Activated CD8-positive, alpha-beta T cell treated with anti-CD3 and anti-CD28 coated beads for 36 hours (primary cell): ENCODE data around the gene AFAP1L2. TPM values are rescaled to one million over a fixed set of nuclear protein-coding genes. Genes with fewer than 3 reads are reported as not detected.

Experiments
- ATAC-seq: fragments of 200-7000 bp; cut with Tn5 transposase; one replicate; pipeline ENCODE4 v1.10.0; 2021; ENCODE audit warnings: mild to moderate bottlenecking, moderate library complexity
- CTCF ChIA-PET: fragments of 350-600 bp; sonication (Branson Sonifier 250); formaldehyde crosslinking; loops from one replicate; lab custom pipeline; 2021; ENCODE audit warnings: antibody characterized with exemption; lab: Charles Lee
- POLR2A ChIA-PET: fragments of 350-600 bp; sonication (Branson Sonifier 250); formaldehyde crosslinking; loops from one replicate; lab custom pipeline; 2021; ENCODE audit warnings: antibody characterized with exemption; lab: Charles Lee
- DNase-seq: peaks from one replicate; pipeline ENCODE4 v3.0.0-alpha.2; 2020
- H3K27ac Mint-ChIP-seq: one replicate; pipeline ENCODE4 v1.8.0; 2021; ENCODE audit warnings: mild to moderate bottlenecking, mixed read lengths
- H3K27me3 Mint-ChIP-seq: one replicate; pipeline ENCODE4 v1.8.0; 2021; ENCODE audit warnings: mixed read lengths
- H3K36me3 Mint-ChIP-seq: one replicate; pipeline ENCODE4 v1.8.0; 2021; ENCODE audit warnings: low read depth, mixed read lengths
- H3K4me1 Mint-ChIP-seq: one replicate; pipeline ENCODE4 v1.8.0; 2021; ENCODE audit warnings: low read depth, mixed read lengths
- H3K4me3 Mint-ChIP-seq: one replicate; pipeline ENCODE4 v1.8.0; 2021; ENCODE audit warnings: mild to moderate bottlenecking, moderate library complexity, mixed read lengths
- H3K9me3 Mint-ChIP-seq: one replicate; pipeline ENCODE4 v1.8.0; 2021; ENCODE audit warnings: mixed read lengths
- intact Hi-C: fragments of 100-400 bp; cut with micrococcal nuclease; formaldehyde crosslinking; loops from one replicate; pipeline ENCODE4 v1.10.0; 2022
- total RNA-seq, 2 experiments: library from RNA; stranded (reverse); gene quantifications; one replicate each; pipeline ENCODE4 v1.2.3, GENCODE V29; 2021
- TF ChIP-seq, protein P1 (sequence below): fragments of 200-600 bp; IDR thresholded peaks from one replicate; pipeline ENCODE4 v1.8.0; 2022; ENCODE audit warnings: antibody characterized with exemption, mild to moderate bottlenecking

The AFAP1L2 gene
- total RNA-seq, 2 experiments from 2014 or later, result 4.9 to 6.3 TPM

- POLR2A ChIA-PET, result no interaction called here
Observed at GRCh38 chr10:114374053-114374791, 30.1 kb downstream of the AFAP1L2 start.

DNA sequence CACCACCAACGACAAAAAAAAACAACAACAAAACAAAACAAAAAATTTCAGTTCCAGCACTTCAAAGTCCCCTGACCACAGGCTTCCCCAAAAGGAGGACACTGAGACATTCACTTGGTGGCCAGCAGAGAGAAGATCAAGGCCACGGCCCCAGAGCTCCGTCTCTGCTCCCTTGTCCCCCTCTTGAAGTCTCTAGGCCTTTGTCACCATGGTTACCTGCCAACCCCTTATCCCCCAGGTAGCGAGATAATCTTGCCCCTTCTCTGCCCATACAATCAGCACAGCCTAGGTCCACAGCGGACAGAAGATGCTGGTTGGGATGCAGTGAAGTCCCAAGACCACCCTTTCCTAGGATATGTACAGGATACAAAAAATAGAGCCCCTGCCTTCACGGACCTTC, 30.7 kb downstream of the AFAP1L2 start:
- Mint-ChIP-seq H3K36me3 (no peaks in the 10 kb centered on the region), H3K27ac (no peak overlapping the region), H3K4me1 (no peaks in the 10 kb centered on the region), H3K27me3 (peaks cover 4% of the 10 kb centered on the region), H3K9me3 (no peaks in the 10 kb centered on the region), H3K4me3 (no peak overlapping the region)
- intact Hi-C loops, result no loop called here
- TF ChIP-seq, protein P1, sequence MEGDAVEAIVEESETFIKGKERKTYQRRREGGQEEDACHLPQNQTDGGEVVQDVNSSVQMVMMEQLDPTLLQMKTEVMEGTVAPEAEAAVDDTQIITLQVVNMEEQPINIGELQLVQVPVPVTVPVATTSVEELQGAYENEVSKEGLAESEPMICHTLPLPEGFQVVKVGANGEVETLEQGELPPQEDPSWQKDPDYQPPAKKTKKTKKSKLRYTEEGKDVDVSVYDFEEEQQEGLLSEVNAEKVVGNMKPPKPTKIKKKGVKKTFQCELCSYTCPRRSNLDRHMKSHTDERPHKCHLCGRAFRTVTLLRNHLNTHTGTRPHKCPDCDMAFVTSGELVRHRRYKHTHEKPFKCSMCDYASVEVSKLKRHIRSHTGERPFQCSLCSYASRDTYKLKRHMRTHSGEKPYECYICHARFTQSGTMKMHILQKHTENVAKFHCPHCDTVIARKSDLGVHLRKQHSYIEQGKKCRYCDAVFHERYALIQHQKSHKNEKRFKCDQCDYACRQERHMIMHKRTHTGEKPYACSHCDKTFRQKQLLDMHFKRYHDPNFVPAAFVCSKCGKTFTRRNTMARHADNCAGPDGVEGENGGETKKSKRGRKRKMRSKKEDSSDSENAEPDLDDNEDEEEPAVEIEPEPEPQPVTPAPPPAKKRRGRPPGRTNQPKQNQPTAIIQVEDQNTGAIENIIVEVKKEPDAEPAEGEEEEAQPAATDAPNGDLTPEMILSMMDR, result no peak
- ChIA-PET CTCF (interaction anchor here (2.4 kb wide), 1 partner anchor 70 kb away, joined by 9 read pairs; no protein-coding TSS in a partner anchor), POLR2A (no interaction called here)
- DNase-seq, result no peak
- no peak for ATAC-seq

More at GRCh38 chr10:114374053-114374791, 30.1 kb downstream of the AFAP1L2 start:
- ATAC-seq, result no peak
- Mint-ChIP-seq H3K4me1 (no peaks in the 10 kb centered on the region), H3K27me3 (peaks cover 4% of the 10 kb centered on the region), H3K36me3 (no peaks in the 10 kb centered on the region), H3K4me3 (no peak overlapping the region), H3K27ac (no peak overlapping the region), H3K9me3 (no peaks in the 10 kb centered on the region)
- CTCF ChIA-PET, result interaction anchor here (2.4 kb wide), 1 partner anchor 70 kb away, joined by 9 read pairs; no protein-coding TSS in a partner anchor
- intact Hi-C loops, result no loop called here
- TF ChIP-seq, protein P1, result no peak
- no peak for DNase-seq

DNA sequence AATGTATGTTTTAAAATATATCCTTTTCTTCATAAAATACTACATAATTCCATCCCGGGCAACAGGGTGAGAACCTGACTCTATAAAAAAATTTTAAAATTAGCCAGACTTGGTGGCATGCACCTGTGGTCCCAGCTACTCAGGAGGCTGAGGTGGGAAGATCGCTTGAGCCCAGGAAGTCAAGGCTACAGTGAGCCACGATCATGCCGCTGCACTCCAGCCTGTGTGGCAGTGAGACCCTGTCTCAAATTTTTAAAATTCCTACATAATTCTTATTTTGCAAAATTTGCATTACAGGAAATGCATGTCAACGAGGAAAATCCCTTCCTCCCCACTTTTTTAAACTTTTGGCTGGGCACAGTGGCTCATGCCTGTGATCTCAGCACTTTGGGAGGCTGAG, 31.3 kb downstream of the AFAP1L2 start:
- H3K36me3 Mint-ChIP-seq, result no peaks in the 10 kb centered on the region
- ChIA-PET CTCF (interaction anchor here (1.1 kb wide), 1 partner anchor 69 kb away, joined by 6 read pairs; no protein-coding TSS in a partner anchor), POLR2A (no interaction called here)
- H3K9me3 Mint-ChIP-seq, result no peaks in the 10 kb centered on the region
- TF ChIP-seq, protein P1, result no peak
- no peak for DNase-seq
- intact Hi-C loops, result no loop called here
- no peak overlapping the region for H3K4me3 Mint-ChIP-seq
- peaks cover 3% of the 10 kb centered on the region for H3K27me3 Mint-ChIP-seq
- no peak for ATAC-seq
- H3K27ac Mint-ChIP-seq, result no peak overlapping the region
- no peaks in the 10 kb centered on the region for H3K4me1 Mint-ChIP-seq

DNA sequence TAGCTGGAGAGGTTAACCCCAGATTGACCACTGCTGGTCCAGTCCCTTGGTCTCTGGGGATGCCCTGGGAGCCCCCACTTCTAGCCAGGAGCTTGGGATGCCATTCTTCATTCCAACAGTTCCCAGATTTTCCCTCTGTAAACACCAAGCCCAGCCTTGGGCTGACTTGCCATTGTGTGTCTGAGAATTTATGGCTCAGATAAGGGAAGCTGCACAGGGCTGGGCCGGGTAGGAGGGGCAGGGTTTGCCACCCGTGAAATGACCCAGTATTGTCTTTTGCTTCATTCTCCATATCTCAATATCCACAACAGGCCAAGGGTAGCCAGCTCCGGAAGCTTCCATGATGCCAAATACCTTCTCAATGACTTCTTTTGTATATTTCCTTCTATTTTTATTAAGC, 32.1 kb downstream of the AFAP1L2 start:
- intact Hi-C loops, result no loop called here
- H3K4me1 Mint-ChIP-seq, result no peaks in the 10 kb centered on the region
- POLR2A ChIA-PET, result interaction anchor here (0.6 kb wide), 1 partner anchor 22 kb away, joined by 3 read pairs; no protein-coding TSS in a partner anchor

More for the DNA sequence above, 32.1 kb downstream of the AFAP1L2 start:
- TF ChIP-seq, protein P1, result no peak
- CTCF ChIA-PET, result interaction anchor here (0.6 to 1.1 kb wide), 2 partner anchors 38 to 69 kb away, joined by 3 to 6 read pairs; no protein-coding TSS in a partner anchor
- DNase-seq (no peak), ATAC-seq (no peak)
- H3K9me3 Mint-ChIP-seq, result no peaks in the 10 kb centered on the region
- peaks cover 3% of the 10 kb centered on the region for H3K27me3 Mint-ChIP-seq
- no peak overlapping the region for H3K27ac Mint-ChIP-seq
- H3K36me3 Mint-ChIP-seq, result no peaks in the 10 kb centered on the region
- no peak overlapping the region for H3K4me3 Mint-ChIP-seq
